ENCODE results near the gene LRMDA. TPM values are rescaled to one million over a fixed set of nuclear protein-coding genes. Genes with fewer than 3 reads are reported as not detected.

LRMDA gene
- total and polyA plus RNA-seq, 2 donors (not counting 3 experiments of a cell fraction or from before 2014, with no cell fraction given): 9.7 to 18.0 TPM

DNA sequence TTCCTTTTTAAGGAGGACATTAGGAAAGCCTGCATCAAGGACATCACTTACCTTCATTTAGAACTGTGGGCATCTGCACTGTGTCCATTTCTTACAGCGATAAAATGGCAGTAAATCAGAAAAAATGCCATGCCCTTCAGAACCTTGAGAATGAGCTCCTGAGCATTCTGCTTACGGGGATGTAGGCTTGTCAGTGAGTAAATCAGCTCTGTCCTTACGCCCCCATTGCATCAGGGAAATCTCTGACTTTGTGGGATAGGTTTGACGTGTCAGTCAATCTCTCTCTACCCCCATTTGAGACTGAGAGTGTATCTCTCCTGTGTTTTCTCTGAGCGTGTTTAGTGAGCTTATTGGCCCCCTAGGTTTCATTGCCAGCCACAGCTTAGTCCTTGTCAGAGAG is 837.1 kb downstream of the LRMDA start:
- H3K9me1 ChIP-seq (replicated peaks; ENCODE audit: control insufficient read depth, extremely low read depth, insufficient read depth, low read length): no peaks in the 10 kb centered on the region
- CTCF ChIA-PET: no interaction called here
- H3K79me2 ChIP-seq (ENCODE audit: control insufficient read depth, insufficient read depth, low read length): no peaks in the 10 kb centered on the region
- H3K27ac ChIP-seq (ENCODE audit: insufficient read depth, low read depth, low read length): no peak overlapping the region
- H3K9me3 ChIP-seq (replicated peaks; ENCODE audit: control insufficient read depth, insufficient read depth, low read length): no peaks in the 10 kb centered on the region
- TF ChIP-seq JUN (IDR thresholded peaks at IDR 0.05; ENCODE audit: borderline replicate concordance, insufficient read depth, insufficient read length, low read depth) (no peak), POLR2AphosphoS5 (IDR thresholded peaks at IDR 0.05; ENCODE audit: insufficient read depth, low read depth, low read length) (no peak), MYC (IDR thresholded peaks at IDR 0.05; ENCODE audit: low read depth, low read length) (no peak), FOS (IDR thresholded peaks at IDR 0.05; ENCODE audit: borderline replicate concordance, insufficient read depth, low read length) (no peak), POLR2A (IDR thresholded peaks at IDR 0.05; ENCODE audit: low read depth, low read length) (no peak), EZH2 (IDR thresholded peaks at IDR 0.05; ENCODE audit: borderline replicate concordance, low read depth, low read length, severe bottlenecking) (no peak), GATA2 (IDR thresholded peaks at IDR 0.05; ENCODE audit: insufficient read depth, insufficient read length, low read depth, low read length) (no peak)
- TF ChIP-seq, protein P1, sequence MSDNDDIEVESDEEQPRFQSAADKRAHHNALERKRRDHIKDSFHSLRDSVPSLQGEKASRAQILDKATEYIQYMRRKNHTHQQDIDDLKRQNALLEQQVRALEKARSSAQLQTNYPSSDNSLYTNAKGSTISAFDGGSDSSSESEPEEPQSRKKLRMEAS (IDR thresholded peaks at IDR 0.05; ENCODE audit: insufficient read depth, insufficient read length): no peak
- TF ChIP-seq, protein P2, sequence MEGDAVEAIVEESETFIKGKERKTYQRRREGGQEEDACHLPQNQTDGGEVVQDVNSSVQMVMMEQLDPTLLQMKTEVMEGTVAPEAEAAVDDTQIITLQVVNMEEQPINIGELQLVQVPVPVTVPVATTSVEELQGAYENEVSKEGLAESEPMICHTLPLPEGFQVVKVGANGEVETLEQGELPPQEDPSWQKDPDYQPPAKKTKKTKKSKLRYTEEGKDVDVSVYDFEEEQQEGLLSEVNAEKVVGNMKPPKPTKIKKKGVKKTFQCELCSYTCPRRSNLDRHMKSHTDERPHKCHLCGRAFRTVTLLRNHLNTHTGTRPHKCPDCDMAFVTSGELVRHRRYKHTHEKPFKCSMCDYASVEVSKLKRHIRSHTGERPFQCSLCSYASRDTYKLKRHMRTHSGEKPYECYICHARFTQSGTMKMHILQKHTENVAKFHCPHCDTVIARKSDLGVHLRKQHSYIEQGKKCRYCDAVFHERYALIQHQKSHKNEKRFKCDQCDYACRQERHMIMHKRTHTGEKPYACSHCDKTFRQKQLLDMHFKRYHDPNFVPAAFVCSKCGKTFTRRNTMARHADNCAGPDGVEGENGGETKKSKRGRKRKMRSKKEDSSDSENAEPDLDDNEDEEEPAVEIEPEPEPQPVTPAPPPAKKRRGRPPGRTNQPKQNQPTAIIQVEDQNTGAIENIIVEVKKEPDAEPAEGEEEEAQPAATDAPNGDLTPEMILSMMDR (IDR thresholded peaks at IDR 0.05; ENCODE audit: extremely low read depth in 1 of 2, insufficient read depth in 1 of 2, low read depth in 1 of 2, low read length in 2 of 2): no peak
- no peak for DNase-seq (ENCODE audit: low read depth, low spot score)
- no peak overlapping the region for H2AFZ ChIP-seq (ENCODE audit: low read depth, low read length)
- no peak overlapping the region for H3K4me3 ChIP-seq (replicated peaks in 1 of 3; ENCODE audit: insufficient read depth in 1 of 3, low read depth in 1 of 3, low read length in 3 of 3)
- no peak for FAIRE-seq
- no peak overlapping the region for H3K4me2 ChIP-seq (ENCODE audit: insufficient read depth, low read length)
- no peaks in the 10 kb centered on the region for H3K36me3 ChIP-seq (ENCODE audit: control insufficient read depth in 2 of 2, extremely low read depth in 1 of 2, insufficient read depth in 2 of 2, low read length in 2 of 2)
- H3K27me3 ChIP-seq (ENCODE audit: control insufficient read depth in 2 of 2, insufficient read depth in 2 of 2, low read length in 2 of 2): no peaks in the 10 kb centered on the region
- intact Hi-C loops (cut with micrococcal nuclease): no loop called here
- BruUV-seq (replicated peaks): no TSS peak
- dilution Hi-C loops (cut with MboI; ENCODE audit: extremely low pct_ligation_motif_present, low sequenced_read_pairs): no loop called here
- POLR2A ChIA-PET: no interaction called here
- no peak overlapping the region for H3K9ac ChIP-seq (replicated peaks; ENCODE audit: extremely low read depth, insufficient read depth, low read length)
- H3K4me1 ChIP-seq (ENCODE audit: control insufficient read depth, extremely low read depth, insufficient read depth, low read length): no peaks in the 10 kb centered on the region
- no peaks in the 10 kb centered on the region for H4K20me1 ChIP-seq (replicated peaks; ENCODE audit: control insufficient read depth, extremely low read depth, insufficient read depth, low read length)
